GM19035 (cell line): ENCODE measurements around the gene GRK1.
"Not testable (repeated sequence)": the region's sequence is repeated elsewhere in the genome, so short reads cannot be mapped to it uniquely, and the experiment has no call there.

Experiments used
- ATAC-seq: cut with Tn5 transposase; IDR thresholded peaks from one replicate; pipeline ENCODE4 v1.9.1; 2021; ENCODE audit not compliant: unreplicated experiment

The GRK1 gene

GRCh38 chr13:113666951-113667701, at the start of gene GRK1:
TSS of gene GRK1 (plus strand) at chr13:113667219. CDS start at chr13:113667387, 168 bp downstream.
- no peak for ATAC-seq

- no peak for ATAC-seq
Observed at GRCh38 chr13:113617961-113618360, 49.1 kb upstream of the GRK1 start.

- no peak for ATAC-seq
Observed at GRCh38 chr13:113618455-113618854, 48.6 kb upstream of the GRK1 start.

- ATAC-seq: no peak
Observed at GRCh38 chr13:113620036-113620796, 46.8 kb upstream of the GRK1 start.

GRCh38 chr13:113621046-113621445, 46.0 kb upstream of the GRK1 start:
- no peak for ATAC-seq

- not testable (repeated sequence) for ATAC-seq
Observed at GRCh38 chr13:113621498-113621897, 45.5 kb upstream of the GRK1 start.

- not testable (repeated sequence) for ATAC-seq
Observed at GRCh38 chr13:113621986-113622550, 45.0 kb upstream of the GRK1 start.

GRCh38 chr13:113622791-113623490, 44.1 kb upstream of the GRK1 start:
- ATAC-seq: no peak

GRCh38 chr13:113623491-113624234, 43.4 kb upstream of the GRK1 start:
- ATAC-seq: no peak

- ATAC-seq: no peak
Observed at GRCh38 chr13:113624235-113624587, 42.8 kb upstream of the GRK1 start.

GRCh38 chr13:113624640-113625304, 42.2 kb upstream of the GRK1 start:
- not testable (repeated sequence) for ATAC-seq

GRCh38 chr13:113625965-113626721, 40.9 kb upstream of the GRK1 start:
- ATAC-seq: no peak

- ATAC-seq: no peak
Observed at GRCh38 chr13:113627136-113627535, 39.9 kb upstream of the GRK1 start.

- ATAC-seq: no peak
Observed at GRCh38 chr13:113628291-113629270, 38.4 kb upstream of the GRK1 start.

- no peak for ATAC-seq
Observed at GRCh38 chr13:113629866-113630265, 37.2 kb upstream of the GRK1 start.

- ATAC-seq: no peak
Observed at GRCh38 chr13:113630296-113630695, 36.7 kb upstream of the GRK1 start.

- no peak for ATAC-seq
Observed at GRCh38 chr13:113630804-113631203, 36.2 kb upstream of the GRK1 start.
